Measurements from ENCODE around the gene CD37.

GRCh38 chr19:49337267-49338022 lies 2.2 kb downstream of the CD37 start:
- no peak for TF ChIP-seq CTCF (IDR thresholded peaks at IDR 0.05; ENCODE audit: low read length)
- no peak for TF ChIP-seq EZH2 (IDR thresholded peaks at IDR 0.05; ENCODE audit: borderline replicate concordance, low read length)
